ENCODE results near the gene OR6C2.
"Not testable (repeated sequence)": the region's sequence is repeated elsewhere in the genome, so short reads cannot be mapped to it uniquely, and the experiment has no call there.

The OR6C2 gene

DNA sequence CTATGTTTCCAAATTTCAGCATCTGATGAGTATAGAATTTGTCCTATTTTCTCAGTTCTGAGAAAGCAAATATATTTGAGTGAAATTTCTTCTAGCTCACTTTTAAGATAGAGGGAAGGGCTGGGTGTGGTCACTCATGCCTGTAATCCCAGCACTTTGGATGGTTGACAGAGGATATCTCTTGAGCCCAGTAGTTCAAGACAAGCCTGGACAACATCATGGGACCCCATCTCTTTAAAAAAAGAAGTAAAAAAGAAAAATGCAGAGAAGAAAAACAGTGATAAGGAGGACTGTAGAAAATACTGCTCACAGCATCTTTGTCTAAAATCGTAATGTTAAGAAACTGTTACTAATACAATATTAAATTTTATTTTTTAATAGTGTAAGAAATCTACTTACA is 28.4 kb downstream of the OR6C2 start (continued):
- TF ChIP-seq RBAK (tag by site-specific recombination; IDR thresholded peaks at IDR 0.05) = no peak

DNA sequence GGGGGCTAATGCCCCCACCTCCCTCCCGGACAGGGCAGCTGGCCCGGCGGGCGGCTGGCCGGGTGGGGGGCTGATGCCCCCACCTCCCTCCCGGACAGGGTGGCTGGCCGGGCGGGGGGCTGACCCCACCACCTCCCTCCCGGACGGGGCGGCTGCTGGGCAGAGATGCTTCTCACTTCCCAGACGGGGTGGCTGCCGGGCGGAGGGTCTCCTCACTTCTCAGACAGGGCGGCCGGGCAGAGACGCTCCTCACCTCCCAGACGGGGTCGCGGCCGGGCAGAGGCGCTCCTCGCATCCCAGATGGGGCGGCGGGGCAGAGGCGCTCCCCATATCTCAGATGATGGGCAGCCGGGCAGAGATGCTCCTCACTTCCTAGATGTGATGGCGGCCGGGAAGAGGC is 35.3 kb downstream of the OR6C2 start:
- H3K4me3 ChIP-seq (ENCODE audit: low read depth, low read length); H3K4me1 ChIP-seq (ENCODE audit: control insufficient read depth, insufficient read depth, low read length); H3K9me3 ChIP-seq (ENCODE audit: control insufficient read depth, insufficient read depth, low read depth, low read length); POLR2A ChIA-PET; H3K36me3 ChIP-seq (ENCODE audit: control insufficient read depth in 2 of 2, insufficient read depth in 1 of 2, low read length in 2 of 2); CTCF ChIA-PET; H3K27ac ChIP-seq (ENCODE audit: extremely low read depth, low read depth, low read length): not testable (repeated sequence)

DNA sequence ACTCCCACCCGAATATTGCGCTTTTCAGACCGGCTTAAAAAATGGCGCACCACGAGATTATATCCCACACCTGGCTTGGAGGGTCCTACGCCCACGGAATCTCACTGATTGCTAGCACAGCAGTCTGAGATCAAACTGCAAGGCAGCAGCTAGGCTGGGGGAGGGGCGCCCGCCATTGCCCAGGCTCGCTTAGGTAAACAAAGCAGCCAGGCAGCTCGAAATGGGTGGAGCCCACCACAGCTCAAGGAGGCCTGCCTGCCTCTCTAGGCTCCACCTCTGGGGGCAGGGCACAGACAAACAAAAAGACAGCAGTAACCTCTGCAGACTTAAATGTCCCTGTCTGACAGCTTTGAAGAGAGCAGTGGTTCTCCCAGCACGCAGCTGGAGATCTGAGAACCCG is 40.4 kb downstream of the OR6C2 start:
- H3K9me3 ChIP-seq (ENCODE audit: control insufficient read depth, insufficient read depth, low read depth, low read length); CTCF ChIA-PET; H3K4me1 ChIP-seq (ENCODE audit: control insufficient read depth, insufficient read depth, low read length); H3K27ac ChIP-seq (ENCODE audit: extremely low read depth, low read depth, low read length); POLR2A ChIA-PET; H3K36me3 ChIP-seq (ENCODE audit: control insufficient read depth in 2 of 2, insufficient read depth in 1 of 2, low read length in 2 of 2); H3K4me3 ChIP-seq (ENCODE audit: low read depth, low read length): not testable (repeated sequence)

DNA sequence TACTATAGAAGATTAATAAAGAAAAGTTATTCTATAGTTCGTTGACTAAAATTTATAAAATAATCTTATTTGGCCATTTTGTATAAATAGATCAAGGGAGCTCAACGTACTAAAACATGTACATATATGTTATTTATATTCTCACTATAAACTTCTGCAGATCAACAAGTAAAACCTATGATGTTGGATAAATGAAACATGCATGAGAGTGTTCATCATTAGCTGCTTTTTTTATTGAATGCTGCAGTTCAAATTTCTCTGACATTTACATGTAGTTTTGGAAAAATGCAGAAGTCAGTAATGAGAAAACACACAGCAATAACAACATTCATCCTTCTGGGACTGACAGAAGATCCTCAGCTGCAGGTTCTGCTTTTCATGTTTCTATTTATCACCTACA is 48.2 kb downstream of the OR6C2 start, which contains the start of gene OR6C68:
Gene OR6C68, plus strand, starts transcription at position 301 of the 400 bp plus-strand sequence. Its CDS starts 0 bp downstream, at position 301.
- Histone ChIP-seq H3K36me3 (ENCODE audit: control insufficient read depth in 2 of 2, insufficient read depth in 1 of 2, low read length in 2 of 2) (no peaks in the 10 kb centered on the region), H3K9me3 (ENCODE audit: control insufficient read depth, insufficient read depth, low read depth, low read length) (no peaks in the 10 kb centered on the region), H3K4me3 (ENCODE audit: low read depth, low read length) (no peak within 1 kb of the TSS), H3K4me1 (ENCODE audit: control insufficient read depth, insufficient read depth, low read length) (no peaks in the 10 kb centered on the region), H3K27ac (ENCODE audit: extremely low read depth, low read depth, low read length) (no peak within 1 kb of the TSS)
- POLR2A ChIA-PET = no interaction called here
- CTCF ChIA-PET = no interaction called here
- TF ChIP-seq ZNF169 (tag by site-specific recombination; IDR thresholded peaks at IDR 0.05) = no peak
- no peak for TF ChIP-seq GLIS1 (tag by site-specific recombination; IDR thresholded peaks at IDR 0.05)
- TF ChIP-seq SCRT1 (tag by site-specific recombination; IDR thresholded peaks at IDR 0.05; ENCODE audit: borderline replicate concordance) = no peak

DNA sequence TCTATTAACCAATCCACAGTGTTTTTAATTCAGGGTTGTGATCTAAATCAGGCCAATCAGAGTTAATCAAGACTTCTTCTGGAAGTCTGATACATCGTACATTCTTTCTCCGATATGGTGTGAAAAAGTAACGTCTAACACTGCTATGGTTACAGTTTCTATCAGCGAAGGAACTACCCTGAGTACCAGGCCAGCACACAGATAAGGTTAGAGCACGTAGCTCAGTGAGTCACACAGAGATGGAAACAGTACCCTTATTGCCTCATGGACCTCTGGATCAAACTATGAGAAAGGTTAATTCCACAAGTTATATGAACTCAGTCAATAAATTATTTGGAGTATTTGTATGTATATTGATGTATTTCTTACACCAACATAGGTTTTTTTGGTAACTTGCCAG is 51.6 kb downstream of the OR6C2 start:
- H3K36me3 ChIP-seq (ENCODE audit: control insufficient read depth in 2 of 2, insufficient read depth in 1 of 2, low read length in 2 of 2) = no peaks in the 10 kb centered on the region
- H3K27ac ChIP-seq (ENCODE audit: extremely low read depth, low read depth, low read length) = no peak overlapping the region
- POLR2A ChIA-PET = no interaction called here
- H3K9me3 ChIP-seq (ENCODE audit: control insufficient read depth, insufficient read depth, low read depth, low read length) = no peaks in the 10 kb centered on the region
- CTCF ChIA-PET = no interaction called here
- no peak for TF ChIP-seq SALL2 (tag by site-specific recombination; IDR thresholded peaks at IDR 0.05; ENCODE audit: borderline replicate concordance)
- TF ChIP-seq, protein P1, sequence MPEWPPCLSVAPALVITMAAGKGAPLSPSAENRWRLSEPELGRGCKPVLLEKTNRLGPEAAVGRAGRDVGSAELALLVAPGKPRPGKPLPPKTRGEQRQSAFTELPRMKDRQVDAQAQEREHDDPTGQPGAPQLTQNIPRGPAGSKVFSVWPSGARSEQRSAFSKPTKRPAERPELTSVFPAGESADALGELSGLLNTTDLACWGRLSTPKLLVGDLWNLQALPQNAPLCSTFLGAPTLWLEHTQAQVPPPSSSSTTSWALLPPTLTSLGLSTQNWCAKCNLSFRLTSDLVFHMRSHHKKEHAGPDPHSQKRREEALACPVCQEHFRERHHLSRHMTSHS (tag by site-specific recombination; IDR thresholded peaks at IDR 0.05) = no peak
- TF ChIP-seq, protein P2, sequence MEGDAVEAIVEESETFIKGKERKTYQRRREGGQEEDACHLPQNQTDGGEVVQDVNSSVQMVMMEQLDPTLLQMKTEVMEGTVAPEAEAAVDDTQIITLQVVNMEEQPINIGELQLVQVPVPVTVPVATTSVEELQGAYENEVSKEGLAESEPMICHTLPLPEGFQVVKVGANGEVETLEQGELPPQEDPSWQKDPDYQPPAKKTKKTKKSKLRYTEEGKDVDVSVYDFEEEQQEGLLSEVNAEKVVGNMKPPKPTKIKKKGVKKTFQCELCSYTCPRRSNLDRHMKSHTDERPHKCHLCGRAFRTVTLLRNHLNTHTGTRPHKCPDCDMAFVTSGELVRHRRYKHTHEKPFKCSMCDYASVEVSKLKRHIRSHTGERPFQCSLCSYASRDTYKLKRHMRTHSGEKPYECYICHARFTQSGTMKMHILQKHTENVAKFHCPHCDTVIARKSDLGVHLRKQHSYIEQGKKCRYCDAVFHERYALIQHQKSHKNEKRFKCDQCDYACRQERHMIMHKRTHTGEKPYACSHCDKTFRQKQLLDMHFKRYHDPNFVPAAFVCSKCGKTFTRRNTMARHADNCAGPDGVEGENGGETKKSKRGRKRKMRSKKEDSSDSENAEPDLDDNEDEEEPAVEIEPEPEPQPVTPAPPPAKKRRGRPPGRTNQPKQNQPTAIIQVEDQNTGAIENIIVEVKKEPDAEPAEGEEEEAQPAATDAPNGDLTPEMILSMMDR (tag by site-specific recombination; IDR thresholded peaks at IDR 0.05) = no peak
- no peak for TF ChIP-seq ZNF544 (tag by site-specific recombination; IDR thresholded peaks at IDR 0.05)
- TF ChIP-seq ZNF623 (tag by site-specific recombination; IDR thresholded peaks at IDR 0.05) = no peak
- TF ChIP-seq ZNF140 (tag by site-specific recombination; IDR thresholded peaks at IDR 0.05) = no peak
- TF ChIP-seq, protein P3, sequence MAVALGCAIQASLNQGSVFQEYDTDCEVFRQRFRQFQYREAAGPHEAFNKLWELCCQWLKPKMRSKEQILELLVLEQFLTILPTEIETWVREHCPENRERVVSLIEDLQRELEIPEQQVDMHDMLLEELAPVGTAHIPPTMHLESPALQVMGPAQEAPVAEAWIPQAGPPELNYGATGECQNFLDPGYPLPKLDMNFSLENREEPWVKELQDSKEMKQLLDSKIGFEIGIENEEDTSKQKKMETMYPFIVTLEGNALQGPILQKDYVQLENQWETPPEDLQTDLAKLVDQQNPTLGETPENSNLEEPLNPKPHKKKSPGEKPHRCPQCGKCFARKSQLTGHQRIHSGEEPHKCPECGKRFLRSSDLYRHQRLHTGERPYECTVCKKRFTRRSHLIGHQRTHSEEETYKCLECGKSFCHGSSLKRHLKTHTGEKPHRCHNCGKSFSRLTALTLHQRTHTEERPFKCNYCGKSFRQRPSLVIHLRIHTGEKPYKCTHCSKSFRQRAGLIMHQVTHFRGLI (tag by site-specific recombination; IDR thresholded peaks at IDR 0.05) = no peak
- no peak for TF ChIP-seq ZNF202 (tag by site-specific recombination; IDR thresholded peaks at IDR 0.05; ENCODE audit: borderline replicate concordance)
- TF ChIP-seq ZNF514 (tag by site-specific recombination; IDR thresholded peaks at IDR 0.05) = no peak
- TF ChIP-seq ZNF48 (tag by site-specific recombination; IDR thresholded peaks at IDR 0.05) = no peak
- TF ChIP-seq, protein P4, sequence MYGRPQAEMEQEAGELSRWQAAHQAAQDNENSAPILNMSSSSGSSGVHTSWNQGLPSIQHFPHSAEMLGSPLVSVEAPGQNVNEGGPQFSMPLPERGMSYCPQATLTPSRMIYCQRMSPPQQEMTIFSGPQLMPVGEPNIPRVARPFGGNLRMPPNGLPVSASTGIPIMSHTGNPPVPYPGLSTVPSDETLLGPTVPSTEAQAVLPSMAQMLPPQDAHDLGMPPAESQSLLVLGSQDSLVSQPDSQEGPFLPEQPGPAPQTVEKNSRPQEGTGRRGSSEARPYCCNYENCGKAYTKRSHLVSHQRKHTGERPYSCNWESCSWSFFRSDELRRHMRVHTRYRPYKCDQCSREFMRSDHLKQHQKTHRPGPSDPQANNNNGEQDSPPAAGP (tag by site-specific recombination; IDR thresholded peaks at IDR 0.05) = no peak
- TF ChIP-seq FEZF1 (tag by site-specific recombination; IDR thresholded peaks at IDR 0.05) = no peak
- no peak for TF ChIP-seq ZNF473 (tag by site-specific recombination; IDR thresholded peaks at IDR 0.05)
- no peaks in the 10 kb centered on the region for H3K4me1 ChIP-seq (ENCODE audit: control insufficient read depth, insufficient read depth, low read length)
- no peak overlapping the region for H3K4me3 ChIP-seq (ENCODE audit: low read depth, low read length)

Data from HEK293 (cell line).